ENCODE results near the gene PTS. TPM values are rescaled to one million over a fixed set of nuclear protein-coding genes. Genes with fewer than 3 reads are reported as not detected.

PTS gene
- polyA plus RNA-seq, 1 experiment, result 21.3 TPM

GRCh38 chr11:112277029-112277428, 50.8 kb downstream of the PTS start:
- Histone ChIP-seq H3K36me3 (ENCODE audit: control insufficient read depth, insufficient read depth, low read length) (no peaks in the 10 kb centered on the region), H3K4me3 (ENCODE audit: low read depth, low read length) (no peak overlapping the region), H3K27me3 (ENCODE audit: control insufficient read depth, insufficient read depth, low read length) (0 out of 2 replicates have a peak, but pooled peaks cover 1% of the 10 kb centered on the region)
- TF ChIP-seq, protein P1, sequence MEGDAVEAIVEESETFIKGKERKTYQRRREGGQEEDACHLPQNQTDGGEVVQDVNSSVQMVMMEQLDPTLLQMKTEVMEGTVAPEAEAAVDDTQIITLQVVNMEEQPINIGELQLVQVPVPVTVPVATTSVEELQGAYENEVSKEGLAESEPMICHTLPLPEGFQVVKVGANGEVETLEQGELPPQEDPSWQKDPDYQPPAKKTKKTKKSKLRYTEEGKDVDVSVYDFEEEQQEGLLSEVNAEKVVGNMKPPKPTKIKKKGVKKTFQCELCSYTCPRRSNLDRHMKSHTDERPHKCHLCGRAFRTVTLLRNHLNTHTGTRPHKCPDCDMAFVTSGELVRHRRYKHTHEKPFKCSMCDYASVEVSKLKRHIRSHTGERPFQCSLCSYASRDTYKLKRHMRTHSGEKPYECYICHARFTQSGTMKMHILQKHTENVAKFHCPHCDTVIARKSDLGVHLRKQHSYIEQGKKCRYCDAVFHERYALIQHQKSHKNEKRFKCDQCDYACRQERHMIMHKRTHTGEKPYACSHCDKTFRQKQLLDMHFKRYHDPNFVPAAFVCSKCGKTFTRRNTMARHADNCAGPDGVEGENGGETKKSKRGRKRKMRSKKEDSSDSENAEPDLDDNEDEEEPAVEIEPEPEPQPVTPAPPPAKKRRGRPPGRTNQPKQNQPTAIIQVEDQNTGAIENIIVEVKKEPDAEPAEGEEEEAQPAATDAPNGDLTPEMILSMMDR (IDR thresholded peaks at IDR 0.05; ENCODE audit: insufficient read depth, low read depth, low read length), result no peak
- CTCF ChIA-PET, result interaction anchor here (19.5 kb wide), 1 partner anchor 55 kb away, joined by 560 read pairs; the partner anchor contains the start of gene PTS
- DNase-seq (ENCODE audit: low read depth), result no peak
- POLR2A ChIA-PET, result no interaction called here

DNA sequence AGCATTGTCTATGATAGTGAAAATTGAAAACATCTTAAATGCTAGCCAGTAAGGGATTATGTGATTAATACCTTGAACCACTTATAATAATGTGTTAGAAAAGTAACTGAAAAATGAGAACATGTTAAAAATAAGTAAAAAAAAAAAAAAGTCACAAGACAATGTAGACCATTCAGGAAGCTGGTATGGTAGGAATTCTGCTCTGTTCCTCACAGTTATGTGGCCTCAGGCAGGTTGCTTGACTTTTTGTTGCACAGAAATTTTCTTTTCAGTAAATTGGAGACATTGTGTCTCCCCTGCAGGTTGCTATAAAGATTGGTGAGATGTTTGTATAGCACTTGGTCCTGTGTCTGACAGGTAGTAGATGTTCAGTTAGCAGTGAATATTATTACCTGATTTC, 51.7 kb downstream of the PTS start:
- TF ChIP-seq, protein P1 (IDR thresholded peaks at IDR 0.05; ENCODE audit: insufficient read depth, low read depth, low read length), result no peak
- DNase-seq (ENCODE audit: low read depth), result no peak
- Histone ChIP-seq H3K4me3 (ENCODE audit: low read depth, low read length) (no peak overlapping the region), H3K36me3 (ENCODE audit: control insufficient read depth, insufficient read depth, low read length) (no peaks in the 10 kb centered on the region), H3K27me3 (ENCODE audit: control insufficient read depth, insufficient read depth, low read length) (peaks cover 1% of the 10 kb centered on the region; the same call in 1 of the 2 replicates)
- ChIA-PET POLR2A (interaction anchor here (0.6 to 0.7 kb wide), 3 partner anchors 52 to 839 kb away, joined by 3 to 7 read pairs (median 4); partner anchors contain the start of gene PTS), CTCF (interaction anchor here (0.6 to 19.5 kb wide), 3 partner anchors 9 to 1021 kb away, joined by 3 to 560 read pairs (median 3); partner anchors contain the start of gene PTS)

- no peaks in the 10 kb centered on the region for H3K36me3 ChIP-seq (ENCODE audit: control insufficient read depth, insufficient read depth, low read length)
- H3K27me3 ChIP-seq (ENCODE audit: control insufficient read depth, insufficient read depth, low read length), result peaks cover 1% of the 10 kb centered on the region; the same call in 1 of the 2 replicates
- H3K4me3 ChIP-seq (ENCODE audit: low read depth, low read length), result no peak overlapping the region
- ChIA-PET CTCF (interaction anchor here (0.9 to 19.5 kb wide), 8 partner anchors 12 to 167 kb away, joined by 3 to 560 read pairs (median 13); partner anchors contain the start of gene PTS), POLR2A (interaction anchor here (0.6 kb wide), 1 partner anchor 53 kb away, joined by 3 read pairs; no protein-coding TSS in a partner anchor)
- TF ChIP-seq, protein P1 (IDR thresholded peaks at IDR 0.05; ENCODE audit: insufficient read depth, low read depth, low read length), result no peak
- no peak for DNase-seq (ENCODE audit: low read depth)
Observed at GRCh38 chr11:112278803-112279202, 52.6 kb downstream of the PTS start.

DNA sequence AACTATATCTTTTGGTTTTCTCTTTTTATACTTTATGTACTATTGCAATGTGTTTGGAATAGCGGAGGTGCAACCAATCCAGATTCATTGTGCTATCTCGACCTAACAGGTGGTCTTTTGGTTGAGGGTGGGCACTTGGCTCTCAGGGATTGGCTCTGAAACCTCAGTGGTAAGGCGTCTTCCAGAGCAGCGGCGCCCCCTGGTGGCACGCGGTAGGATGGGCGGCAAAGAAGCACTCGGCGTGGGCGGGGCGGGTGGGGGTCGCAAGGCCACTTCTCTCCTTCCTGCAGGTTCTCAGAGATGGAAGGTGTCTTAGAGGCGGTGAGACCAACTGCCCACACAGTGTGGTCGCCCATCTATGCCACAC, 53.7 kb downstream of the PTS start:
- DNase-seq (ENCODE audit: low read depth), result no peak
- TF ChIP-seq, protein P1 (IDR thresholded peaks at IDR 0.05; ENCODE audit: insufficient read depth, low read depth, low read length), result peak; percentile 94
- POLR2A ChIA-PET, result interaction anchor here (0.7 to 1.1 kb wide), 2 partner anchors 9 to 59 kb away, joined by 5 to 16 read pairs; no protein-coding TSS in a partner anchor
- CTCF ChIA-PET, result interaction anchor here (0.6 to 19.5 kb wide), 44 partner anchors 9 to 1010 kb away, joined by 3 to 560 read pairs (median 4); partner anchors contain the start of genes BCO2, PTS, SDHD and TIMM8B
- peak overlapping the region; percentile 33 for H3K4me3 ChIP-seq (ENCODE audit: low read depth, low read length)
- peaks cover 1% of the 10 kb centered on the region; the same call in 1 of the 2 replicates for H3K27me3 ChIP-seq (ENCODE audit: control insufficient read depth, insufficient read depth, low read length)
- H3K36me3 ChIP-seq (ENCODE audit: control insufficient read depth, insufficient read depth, low read length), result no peaks in the 10 kb centered on the region

- CTCF ChIA-PET, result interaction anchor here (0.6 to 19.5 kb wide), 44 partner anchors 9 to 1009 kb away, joined by 3 to 560 read pairs (median 4); partner anchors contain the start of genes BCO2, PTS, SDHD and TIMM8B
- no peak for DNase-seq (ENCODE audit: low read depth)
Observed at GRCh38 chr11:112280268-112281126, 54.3 kb downstream of the PTS start.

More at GRCh38 chr11:112280268-112281126, 54.3 kb downstream of the PTS start:
- TF ChIP-seq, protein P1 (IDR thresholded peaks at IDR 0.05; ENCODE audit: insufficient read depth, low read depth, low read length), result peak; percentile 79
- Histone ChIP-seq H3K4me3 (ENCODE audit: low read depth, low read length) (peak overlapping the region; percentile 33), H3K27me3 (ENCODE audit: control insufficient read depth, insufficient read depth, low read length) (peaks cover 1% of the 10 kb centered on the region; the same call in 1 of the 2 replicates), H3K36me3 (ENCODE audit: control insufficient read depth, insufficient read depth, low read length) (no peaks in the 10 kb centered on the region)
- POLR2A ChIA-PET, result interaction anchor here (0.7 to 1.1 kb wide), 2 partner anchors 10 to 59 kb away, joined by 5 to 16 read pairs; no protein-coding TSS in a partner anchor
